Esophagus squamous epithelium (tissue), 5 donors: ENCODE results near the gene VPS37B. TPM values are rescaled to one million over a fixed set of nuclear protein-coding genes. Genes with fewer than 3 reads are reported as not detected.
A peak's percentile ranks its signal among the peaks of the same experiment; 100 is the strongest.

Source experiments
- DNase-seq: peaks from one replicate; lab custom pipeline; 2025; lab: John Stamatoyannopoulos, UW
- H3K27ac ChIP-seq, 4 donors: fragments of 200-600 bp; sonication (generic); one replicate each; pipeline ENCODE4 v1.5.1; 2016 to 2019; ENCODE audit warnings: mild to moderate bottlenecking in 1 of 4
- H3K27me3 ChIP-seq, 4 donors: fragments of 200-600 bp; sonication (generic); 1 replicate in 3 of 4; 2 replicates in 1 of 4; pipeline versions ENCODE4 v1.5.1 to v1.6.0; 2017 to 2021; ENCODE audit warnings: antibody characterized with exemption in 1 of 4
- H3K36me3 ChIP-seq, 3 donors: fragments of 200-600 bp; sonication (generic); one replicate each; pipeline ENCODE4 v1.5.1; 2016 to 2019
- H3K4me1 ChIP-seq, 3 donors: fragments of 200-600 bp; sonication (generic); one replicate each; pipeline ENCODE4 v1.5.1; 2017 to 2019
- H3K4me3 ChIP-seq, 4 donors: fragments of 200-600 bp; sonication (generic); 1 replicate in 3 of 4; 2 replicates in 1 of 4; pipeline ENCODE4 v1.5.1; 2016 to 2019; ENCODE audit warnings: mild to moderate bottlenecking in 2 of 4, moderate library complexity in 1 of 4
- H3K9me3 ChIP-seq, 3 donors: fragments of 200-600 bp; sonication (generic); one replicate each; pipeline ENCODE4 v1.5.1; 2016 to 2019
- CTCF ChIP-seq, 6 experiments: fragments of 450-650 bp in 4 of 6; fragments of 200-600 bp in 2 of 6; sonication (generic) in 2 of 6; IDR thresholded peaks; one replicate each; pipeline ENCODE4 v1.5.1; 2016 to 2019; ENCODE audit warnings: antibody characterized with exemption in 6 of 6, mild to moderate bottlenecking in 4 of 6, moderate library complexity in 4 of 6
- POLR2A ChIP-seq, 4 donors: fragments of 450-650 bp; IDR thresholded peaks; one replicate each; pipeline ENCODE4 v1.6.1; 2017; ENCODE audit warnings: antibody characterized with exemption in 4 of 4, mild to moderate bottlenecking in 4 of 4, moderate library complexity in 3 of 4
- WGBS, 2 donors: methylation state at CpG; one replicate each; pipeline ENCODE4 v1.1.5; 2018; 5-methylcytosine and 5-hydroxymethylcytosine counted together
- intact Hi-C: fragments of 100-400 bp; cut with DNase I; formaldehyde crosslinking; loops from one replicate; pipeline ENCODE4 v1.15.0; 2022
- total RNA-seq, 4 donors: library from RNA; depleted of rRNA; stranded (reverse); fragments of >200 nt; gene quantifications; one replicate each; pipeline ENCODE4 v1.1.0, GENCODE V29; 2016
- donor health status: DM: yes; HTN: yes; CAD: no.

Gene VPS37B
- total RNA-seq, 4 donors from 2014 or later = 41.1 to 85.7 (median 69.5) TPM

- H3K36me3 ChIP-seq = peaks cover 1 to 65% (median 14%) of the 10 kb centered on the region in 3 donors
- WGBS, 2 donors = 80 to 90% methylated on average over 1 to 15 of the region's 40 CpGs
Observed at GRCh38 chr12:122855928-122856831, 39.7 kb downstream of the VPS37B start.

GRCh38 chr12:122855071-122855829 is 40.7 kb downstream of the VPS37B start:
- H3K27ac ChIP-seq = no peak overlapping the region
- TF ChIP-seq CTCF (IDR thresholded peaks at IDR 0.05) = no peak
- TF ChIP-seq POLR2A (IDR thresholded peaks at IDR 0.05) = no peak
- no peaks in the 10 kb centered on the region for H3K27me3 ChIP-seq
- peaks cover 0 to 57% (median 14%) of the 10 kb centered on the region in 3 donors for H3K36me3 ChIP-seq
- WGBS, 2 donors = 86 to 100% methylated on average over 6 to 12 of the region's 24 CpGs
- no peak overlapping the region for H3K4me3 ChIP-seq
- DNase-seq = no peak
- intact Hi-C loops = no loop called here
- no peaks in the 10 kb centered on the region for H3K9me3 ChIP-seq
- peaks cover 7 to 43% (median 34%) of the 10 kb centered on the region in 3 donors for H3K4me1 ChIP-seq

More at GRCh38 chr12:122855928-122856831, 39.7 kb downstream of the VPS37B start:
- H3K9me3 ChIP-seq = no peaks in the 10 kb centered on the region
- no peaks in the 10 kb centered on the region for H3K27me3 ChIP-seq
- intact Hi-C loops = no loop called here
- H3K4me3 ChIP-seq = no peak overlapping the region
- no peak for DNase-seq
- no peak overlapping the region for H3K27ac ChIP-seq
- TF ChIP-seq CTCF (IDR thresholded peaks at IDR 0.05) (no peak), POLR2A (IDR thresholded peaks at IDR 0.05) (no peak)
- H3K4me1 ChIP-seq = peaks cover 12 to 48% (median 35%) of the 10 kb centered on the region in 3 donors

GRCh38 chr12:122854554-122854953 is 41.4 kb downstream of the VPS37B start:
- TF ChIP-seq POLR2A (IDR thresholded peaks at IDR 0.05) = no peak
- no peak for TF ChIP-seq CTCF (IDR thresholded peaks at IDR 0.05)
- Histone ChIP-seq H3K4me3 (no peak overlapping the region), H3K9me3 (no peaks in the 10 kb centered on the region), H3K4me1 (peaks cover 6 to 39% (median 30%) of the 10 kb centered on the region in 3 donors), H3K36me3 (peaks cover 0 to 50% (median 14%) of the 10 kb centered on the region in 3 donors), H3K27ac (no peak overlapping the region), H3K27me3 (no peaks in the 10 kb centered on the region)
- 92 to 94% methylated on average over 10 to 14 of the region's 17 CpGs for WGBS, 2 donors
- intact Hi-C loops = no loop called here
- DNase-seq = no peak

- TF ChIP-seq CTCF (IDR thresholded peaks at IDR 0.05) (no peak), POLR2A (IDR thresholded peaks at IDR 0.05) (no peak)
- no peaks in the 10 kb centered on the region for H3K27me3 ChIP-seq
- intact Hi-C loops = no loop called here
- 93 to 96% methylated on average over 8 to 10 of the region's 17 CpGs for WGBS, 2 donors
- H3K4me1 ChIP-seq = peaks cover 6 to 39% (median 30%) of the 10 kb centered on the region in 3 donors
- peaks cover 0 to 51% (median 14%) of the 10 kb centered on the region in 3 donors for H3K36me3 ChIP-seq
- DNase-seq = no peak
- no peak overlapping the region for H3K4me3 ChIP-seq
- H3K9me3 ChIP-seq = no peaks in the 10 kb centered on the region
- peak overlapping the region in 3 of 4 donors; percentile 19 to 90 (median 23) for H3K27ac ChIP-seq
Observed at GRCh38 chr12:122853582-122854245, 42.2 kb downstream of the VPS37B start.
